Testis (tissue), 2 donors: ENCODE data around the gene PDIA3.

Experiments
- POLR2A ChIP-seq: fragments of 450-650 bp; IDR thresholded peaks from one replicate; pipeline ENCODE4 v1.6.1; 2017; ENCODE audit warnings: antibody characterized with exemption, mild to moderate bottlenecking, moderate library complexity
- TF ChIP-seq, protein P1 (sequence below), 3 experiments: fragments of 450-650 bp in 2 of 3; fragments of 200-600 bp in 1 of 3; sonication (generic) in 1 of 3; IDR thresholded peaks; one replicate each; pipeline ENCODE4 v1.5.1; 2016 to 2019; ENCODE audit warnings: antibody characterized with exemption in 3 of 3, mild to moderate bottlenecking in 2 of 3, moderate library complexity in 1 of 3

DNA sequence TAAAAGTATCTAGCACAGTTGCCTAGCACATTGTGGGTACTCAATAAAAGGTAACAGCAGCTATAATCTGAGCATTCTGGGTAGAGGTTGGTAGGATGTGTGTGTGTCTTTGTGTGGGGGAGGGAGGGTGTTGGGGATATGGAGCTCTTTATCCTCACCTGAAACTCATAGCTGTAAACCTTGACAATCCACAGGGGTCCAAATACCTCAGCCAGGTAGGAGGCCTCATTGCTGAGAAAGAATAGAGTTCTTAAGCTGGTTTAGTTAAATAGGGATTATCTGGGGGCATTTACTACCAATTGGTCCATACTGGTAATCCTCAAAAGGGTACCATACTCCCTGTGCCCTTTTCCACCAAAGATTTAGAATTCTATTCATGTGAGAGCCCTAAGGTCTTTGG lies 49.8 kb downstream of the PDIA3 start:
- TF ChIP-seq POLR2A: no peak
- TF ChIP-seq, protein P1, sequence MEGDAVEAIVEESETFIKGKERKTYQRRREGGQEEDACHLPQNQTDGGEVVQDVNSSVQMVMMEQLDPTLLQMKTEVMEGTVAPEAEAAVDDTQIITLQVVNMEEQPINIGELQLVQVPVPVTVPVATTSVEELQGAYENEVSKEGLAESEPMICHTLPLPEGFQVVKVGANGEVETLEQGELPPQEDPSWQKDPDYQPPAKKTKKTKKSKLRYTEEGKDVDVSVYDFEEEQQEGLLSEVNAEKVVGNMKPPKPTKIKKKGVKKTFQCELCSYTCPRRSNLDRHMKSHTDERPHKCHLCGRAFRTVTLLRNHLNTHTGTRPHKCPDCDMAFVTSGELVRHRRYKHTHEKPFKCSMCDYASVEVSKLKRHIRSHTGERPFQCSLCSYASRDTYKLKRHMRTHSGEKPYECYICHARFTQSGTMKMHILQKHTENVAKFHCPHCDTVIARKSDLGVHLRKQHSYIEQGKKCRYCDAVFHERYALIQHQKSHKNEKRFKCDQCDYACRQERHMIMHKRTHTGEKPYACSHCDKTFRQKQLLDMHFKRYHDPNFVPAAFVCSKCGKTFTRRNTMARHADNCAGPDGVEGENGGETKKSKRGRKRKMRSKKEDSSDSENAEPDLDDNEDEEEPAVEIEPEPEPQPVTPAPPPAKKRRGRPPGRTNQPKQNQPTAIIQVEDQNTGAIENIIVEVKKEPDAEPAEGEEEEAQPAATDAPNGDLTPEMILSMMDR (IDR thresholded peaks at IDR 0.05): no peak
